HUES48 (cell line): ENCODE data around the gene ABCA5.
"Not testable (repeated sequence)": the region's sequence is repeated elsewhere in the genome, so short reads cannot be mapped to it uniquely, and the experiment has no call there.

ENCODE experiments used
- H3K27ac ChIP-seq: one replicate; pipeline ENCODE4 v1.7.0; 2013; ENCODE audit warnings: low read depth, low read length, inconsistent platforms
- H3K27me3 ChIP-seq: 2 replicates; pipeline ENCODE4 v1.6.1; 2013; ENCODE audit warnings: mild to moderate bottlenecking, low read length; ENCODE audit not compliant: control insufficient read depth, insufficient read depth
- H3K36me3 ChIP-seq: 2 replicates; pipeline ENCODE4 v1.6.1; 2013; ENCODE audit warnings: low read length; ENCODE audit not compliant: control insufficient read depth, insufficient read depth
- H3K4me1 ChIP-seq: 2 replicates; pipeline ENCODE4 v1.6.1; 2013; ENCODE audit warnings: mild to moderate bottlenecking, low read length; ENCODE audit not compliant: control insufficient read depth, insufficient read depth
- H3K4me3 ChIP-seq: 2 replicates; pipeline ENCODE4 v1.5.1; 2013; ENCODE audit warnings: mild to moderate bottlenecking, low read depth, low read length
- H3K9ac ChIP-seq: 2 replicates; pipeline ENCODE4 v1.6.1; 2013; ENCODE audit warnings: mild to moderate bottlenecking, low read depth, low read length, moderate library complexity
- H3K9me3 ChIP-seq: 2 replicates; pipeline ENCODE4 v1.6.1; 2013; ENCODE audit warnings: low read length; ENCODE audit not compliant: control insufficient read depth, insufficient read depth

Gene ABCA5

DNA sequence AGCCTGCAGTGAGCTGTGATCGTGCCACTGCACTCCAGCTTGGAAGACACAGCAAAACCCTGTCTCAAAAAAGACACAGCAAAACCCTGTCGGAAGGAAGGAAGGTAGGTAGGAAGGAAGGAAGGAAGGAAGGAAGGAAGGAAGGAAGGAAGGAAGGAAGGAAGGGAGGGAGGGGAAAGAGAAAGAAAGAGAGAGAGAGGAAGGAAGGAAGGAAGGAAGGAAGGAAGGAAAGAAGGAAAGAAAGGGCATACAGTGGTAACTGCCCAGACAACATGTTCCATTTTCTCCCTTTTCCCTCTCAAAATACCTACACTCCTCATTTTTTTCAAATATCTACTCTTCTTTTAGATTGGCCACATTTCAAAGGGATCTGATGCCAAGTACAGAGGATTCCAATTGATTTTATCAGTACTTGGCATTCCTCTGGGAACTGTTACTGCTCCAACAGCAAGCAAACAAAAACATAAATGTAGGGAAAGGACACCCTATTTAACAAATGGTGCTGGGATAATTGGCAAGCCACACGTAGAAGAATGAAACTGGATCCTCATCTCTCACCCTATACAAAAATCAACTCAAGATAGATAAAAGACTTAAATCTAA is 28.7 kb downstream of the ABCA5 start:
- H3K9ac ChIP-seq, H3K27ac ChIP-seq, H3K4me3 ChIP-seq, H3K27me3 ChIP-seq, H3K36me3 ChIP-seq, H3K4me1 ChIP-seq, H3K9me3 ChIP-seq: not testable (repeated sequence)

DNA sequence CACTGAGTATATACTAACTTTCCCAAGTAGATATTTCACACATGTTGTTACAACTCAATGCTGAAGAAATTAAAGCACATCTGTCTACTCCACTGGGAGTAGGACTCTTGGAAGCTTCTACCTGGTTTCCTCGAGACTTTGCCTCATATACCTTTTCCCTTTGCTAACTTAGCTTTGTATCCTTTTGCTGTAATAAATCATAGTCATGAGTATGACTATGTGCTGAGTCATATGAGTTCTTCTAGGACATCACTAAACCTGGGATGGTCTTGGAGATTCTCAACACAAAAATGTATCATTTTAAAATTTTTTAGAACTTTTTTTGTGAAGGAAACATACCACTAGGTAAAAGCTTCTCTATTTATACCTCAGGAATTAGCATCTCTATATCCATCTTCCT is 39.8 kb downstream of the ABCA5 start:
- Histone ChIP-seq H3K9ac (no peak overlapping the region), H3K27me3 (no peaks in the 10 kb centered on the region), H3K4me1 (no peaks in the 10 kb centered on the region), H3K9me3 (no peaks in the 10 kb centered on the region), H3K36me3 (no peaks in the 10 kb centered on the region), H3K27ac (no peak overlapping the region), H3K4me3 (no peak overlapping the region)

DNA sequence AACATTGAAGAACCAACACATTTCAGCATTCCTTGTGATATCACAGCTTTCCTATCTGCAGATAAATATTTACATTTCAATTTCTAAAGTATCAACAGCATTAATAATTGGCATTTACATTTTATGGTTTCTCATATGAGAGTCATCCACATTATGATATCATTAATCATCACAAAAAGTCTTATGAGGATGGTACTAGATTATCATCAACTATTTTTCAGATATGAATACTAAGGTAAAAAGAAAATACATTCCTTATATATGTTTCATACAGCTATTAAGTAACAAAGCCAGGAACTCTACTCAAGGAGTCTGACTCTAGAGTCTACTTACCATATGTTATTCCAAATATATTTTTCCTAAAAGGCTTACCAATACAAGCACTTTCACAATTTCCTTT is 40.7 kb downstream of the ABCA5 start:
- H3K4me3 ChIP-seq, result no peak overlapping the region

DNA sequence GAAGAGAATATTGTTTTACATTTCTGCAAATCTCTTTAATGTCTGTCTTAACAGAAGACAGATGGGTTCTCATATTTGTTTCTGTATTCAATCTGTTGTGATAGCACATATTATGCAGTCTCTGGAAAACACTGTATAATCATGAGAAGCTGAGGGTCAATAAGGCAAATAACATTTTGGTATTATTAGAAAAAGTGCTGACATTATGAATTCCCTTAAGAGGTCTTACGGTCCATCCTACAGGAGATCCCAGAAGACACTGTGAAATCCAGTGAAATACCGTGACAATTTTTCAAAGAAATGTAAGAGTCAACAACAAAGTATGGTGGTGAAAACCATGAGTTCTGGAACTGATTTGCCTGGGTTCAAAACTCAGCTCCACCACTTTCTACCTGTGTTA is 42.3 kb downstream of the ABCA5 start:
- Histone ChIP-seq H3K27me3 (no peaks in the 10 kb centered on the region), H3K9ac (no peak overlapping the region), H3K9me3 (no peaks in the 10 kb centered on the region), H3K4me3 (no peak overlapping the region), H3K27ac (no peak overlapping the region), H3K36me3 (no peaks in the 10 kb centered on the region), H3K4me1 (no peaks in the 10 kb centered on the region)

More for the DNA sequence above, 40.7 kb downstream of the ABCA5 start:
- H3K9me3 ChIP-seq, result no peaks in the 10 kb centered on the region
- no peak overlapping the region for H3K9ac ChIP-seq
- no peaks in the 10 kb centered on the region for H3K27me3 ChIP-seq
- no peak overlapping the region for H3K27ac ChIP-seq
- no peaks in the 10 kb centered on the region for H3K4me1 ChIP-seq
- no peaks in the 10 kb centered on the region for H3K36me3 ChIP-seq

DNA sequence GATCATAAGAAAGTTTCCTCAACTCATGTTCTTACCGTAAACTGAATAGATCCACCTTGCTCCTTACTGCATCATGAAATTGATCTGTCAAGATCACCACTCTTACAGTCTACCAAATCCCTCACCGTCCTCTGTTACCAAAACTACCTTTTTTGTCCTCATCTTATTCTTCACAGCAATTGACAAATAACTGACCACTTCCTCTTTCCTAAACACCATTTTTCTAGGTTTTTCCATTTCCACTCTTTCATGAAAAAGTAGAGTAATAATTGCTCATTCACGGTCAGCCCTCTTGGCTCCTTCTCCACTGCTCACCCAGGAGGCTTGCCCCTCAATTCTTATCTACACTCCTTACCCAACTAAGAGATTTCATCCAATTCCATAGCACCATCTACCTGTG is 44.9 kb downstream of the ABCA5 start:
- Histone ChIP-seq H3K27ac (no peak overlapping the region), H3K4me3 (no peak overlapping the region), H3K9me3 (no peaks in the 10 kb centered on the region), H3K36me3 (no peaks in the 10 kb centered on the region), H3K27me3 (no peaks in the 10 kb centered on the region), H3K9ac (no peak overlapping the region), H3K4me1 (no peaks in the 10 kb centered on the region)

DNA sequence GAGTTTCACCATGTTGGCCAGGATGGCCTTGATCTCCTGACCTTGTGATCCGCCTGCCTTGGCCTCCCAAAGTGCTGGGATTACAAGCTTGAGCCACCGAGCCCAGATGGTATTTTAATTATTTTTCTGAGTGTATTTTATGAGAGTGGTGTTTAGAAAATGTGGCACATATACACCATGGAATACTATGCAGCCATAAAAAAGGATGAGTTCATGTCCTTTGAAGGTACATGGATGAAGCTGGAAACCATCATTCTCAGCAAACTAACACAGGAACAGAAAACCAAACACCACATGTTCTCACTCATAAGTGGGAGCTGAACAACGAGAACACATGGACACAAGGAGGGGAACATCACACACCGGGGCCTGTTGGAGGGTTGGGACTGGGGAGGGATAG is 50.7 kb downstream of the ABCA5 start:
- not testable (repeated sequence) for H3K4me1 ChIP-seq, H3K4me3 ChIP-seq, H3K27me3 ChIP-seq, H3K36me3 ChIP-seq, H3K27ac ChIP-seq, H3K9ac ChIP-seq, H3K9me3 ChIP-seq

DNA sequence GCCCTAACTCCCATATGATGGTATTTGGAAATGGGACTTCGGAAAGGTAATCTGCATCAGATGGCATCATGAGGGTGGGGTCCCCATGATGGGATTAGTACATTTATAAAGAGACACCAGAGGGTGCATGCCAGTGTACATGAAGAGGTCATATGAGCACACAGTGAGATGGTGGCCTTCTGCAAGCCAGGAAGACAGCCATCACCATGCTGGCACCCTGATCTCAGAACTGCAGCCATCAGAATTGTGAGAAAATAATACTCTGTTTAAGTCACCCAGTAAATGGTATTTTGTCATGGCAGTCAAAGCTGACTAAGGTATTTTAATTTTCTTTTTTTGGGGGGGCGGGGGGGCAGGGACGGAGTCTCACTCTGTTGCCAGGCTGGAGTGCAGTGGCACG is 51.2 kb downstream of the ABCA5 start:
- Histone ChIP-seq H3K9me3 (no peaks in the 10 kb centered on the region), H3K36me3 (no peaks in the 10 kb centered on the region), H3K27me3 (no peaks in the 10 kb centered on the region), H3K4me1 (no peaks in the 10 kb centered on the region), H3K9ac (no peak overlapping the region), H3K4me3 (no peak overlapping the region), H3K27ac (no peak overlapping the region)

DNA sequence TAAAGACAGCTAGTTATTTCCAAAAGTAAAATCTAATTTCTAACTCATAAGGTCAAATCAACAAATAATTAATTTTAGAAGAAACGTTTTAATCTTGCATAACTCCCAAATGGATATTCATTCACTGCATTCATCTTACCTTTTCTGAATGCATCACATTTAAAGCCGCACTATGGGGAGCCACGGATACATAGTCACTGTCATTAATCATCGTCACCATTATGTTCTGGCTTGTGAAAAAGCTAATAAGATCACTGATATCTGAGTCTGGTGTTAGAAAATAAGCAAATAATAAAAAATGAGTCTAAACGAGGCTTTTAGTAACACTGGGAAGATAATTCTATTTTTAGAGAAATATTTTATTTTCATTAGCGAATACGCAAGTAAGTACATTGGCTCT is 55.9 kb downstream of the ABCA5 start:
- Histone ChIP-seq H3K9me3 (no peaks in the 10 kb centered on the region), H3K27me3 (no peaks in the 10 kb centered on the region), H3K27ac (no peak overlapping the region), H3K4me1 (no peaks in the 10 kb centered on the region), H3K9ac (no peak overlapping the region), H3K4me3 (no peak overlapping the region), H3K36me3 (no peaks in the 10 kb centered on the region)

DNA sequence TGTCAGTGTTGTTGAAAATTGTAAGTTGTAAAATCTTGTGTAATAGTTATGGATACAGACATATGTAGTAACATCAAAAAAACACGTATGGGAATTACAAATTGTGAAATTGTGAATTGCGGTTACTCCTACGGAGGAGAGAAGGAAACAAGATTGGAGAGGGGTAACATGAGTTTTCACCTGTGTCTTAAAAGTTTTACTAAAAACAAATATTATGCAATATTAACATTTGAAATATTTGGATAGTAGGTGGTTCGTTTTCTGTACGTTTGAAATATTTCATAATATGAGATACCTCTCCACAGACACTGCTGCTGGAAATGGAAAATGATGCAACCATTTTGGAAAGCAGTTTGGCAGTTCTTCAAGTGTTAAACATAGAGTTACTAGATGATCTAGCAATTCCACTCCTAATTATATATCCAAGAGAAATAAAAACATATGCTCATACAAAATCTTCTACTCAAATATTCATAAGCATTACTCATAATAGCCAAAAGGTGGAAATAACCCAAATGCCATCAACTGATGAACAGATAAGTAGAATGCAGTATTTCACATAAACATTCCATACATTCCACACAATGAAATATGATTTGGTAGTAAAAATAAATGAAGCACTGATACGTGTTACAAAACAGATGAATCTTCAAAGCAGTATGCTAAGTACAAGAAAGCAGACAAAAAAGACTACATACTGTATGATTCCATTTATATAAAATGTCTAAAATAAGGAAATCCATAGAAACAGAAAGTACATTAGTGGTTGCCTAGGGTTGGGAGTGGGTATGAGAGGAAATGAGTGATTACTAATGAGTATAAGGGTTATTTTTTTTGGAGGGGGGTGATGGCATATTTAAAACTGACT is 57.6 kb downstream of the ABCA5 start:
- Histone ChIP-seq H3K4me1 (no peaks in the 10 kb centered on the region), H3K9ac (no peak overlapping the region), H3K27me3 (no peaks in the 10 kb centered on the region), H3K9me3 (no peaks in the 10 kb centered on the region), H3K27ac (no peak overlapping the region), H3K4me3 (no peak overlapping the region), H3K36me3 (no peaks in the 10 kb centered on the region)

DNA sequence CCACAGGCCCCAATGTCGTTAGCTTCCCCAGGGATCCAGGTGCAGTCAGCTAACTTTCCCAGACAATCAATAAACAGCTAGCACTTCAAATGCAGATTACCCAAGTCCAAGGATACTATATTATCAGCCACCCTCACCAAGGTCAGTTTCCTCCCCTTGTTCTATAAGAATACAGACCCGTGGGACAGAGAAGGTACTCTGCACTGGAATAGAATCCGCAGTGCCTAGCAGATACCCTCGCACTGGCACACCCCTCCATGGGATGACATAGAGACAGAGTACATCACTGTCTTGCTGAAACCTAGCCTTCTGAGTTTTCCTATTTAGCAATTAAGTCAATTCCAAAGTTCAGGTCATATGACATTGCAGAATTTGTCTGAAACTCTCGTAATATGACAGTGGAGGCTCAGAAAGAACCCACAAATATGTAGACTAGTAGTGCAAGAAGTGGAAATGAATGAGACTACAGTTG is 58.4 kb downstream of the ABCA5 start:
- H3K9ac ChIP-seq, result no peak overlapping the region
- H3K4me3 ChIP-seq, result no peak overlapping the region

DNA sequence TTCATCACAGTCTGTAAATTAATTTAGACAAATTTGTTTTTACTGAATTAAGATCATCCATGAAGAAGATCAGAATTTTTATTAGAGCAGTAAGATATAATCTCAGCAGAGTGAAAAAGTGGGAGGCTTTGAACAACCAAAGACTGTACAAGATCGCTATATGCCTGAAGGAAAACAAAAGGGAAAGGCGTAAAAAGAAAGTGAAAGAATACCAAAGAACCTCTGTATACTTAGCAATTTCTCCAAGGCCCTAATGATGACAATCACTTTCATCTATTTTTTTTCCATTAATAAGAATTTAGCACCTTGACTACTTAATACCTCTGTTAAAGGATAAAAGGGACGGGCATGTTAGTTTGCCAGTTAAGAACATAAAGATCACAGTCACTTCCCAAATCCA is 59.7 kb downstream of the ABCA5 start:
- H3K36me3 ChIP-seq, result no peaks in the 10 kb centered on the region
- H3K9me3 ChIP-seq, result no peaks in the 10 kb centered on the region
- no peaks in the 10 kb centered on the region for H3K27me3 ChIP-seq
- H3K4me1 ChIP-seq, result no peaks in the 10 kb centered on the region
- no peak overlapping the region for H3K4me3 ChIP-seq
- H3K27ac ChIP-seq, result no peak overlapping the region
- no peak overlapping the region for H3K9ac ChIP-seq

More for the DNA sequence above, 58.4 kb downstream of the ABCA5 start:
- Histone ChIP-seq H3K27ac (no peak overlapping the region), H3K36me3 (no peaks in the 10 kb centered on the region), H3K4me1 (no peaks in the 10 kb centered on the region), H3K9me3 (no peaks in the 10 kb centered on the region), H3K27me3 (no peaks in the 10 kb centered on the region)
